DND-41 (cell line): ENCODE measurements around the gene PATL1.
"Not testable (repeated sequence)": the region's sequence is repeated elsewhere in the genome, so short reads cannot be mapped to it uniquely, and the experiment has no call there.

Source experiments
- ATAC-seq: fragments of 200-7000 bp; cut with Tn5 transposase; 3 replicates; pipeline ENCODE4 v1.9.1; 2021; ENCODE audit warnings: low read depth; ENCODE audit not compliant: insufficient read depth
- DNase-seq: peaks from one replicate; pipeline ENCODE4 v3.0.0-alpha.2; 2020
- H2AFZ ChIP-seq: 2 replicates; pipeline ENCODE4 v1.6.0; 2012; ENCODE audit warnings: low read depth, low read length
- H3K27ac ChIP-seq: 2 replicates; pipeline ENCODE4 v1.5.1; 2012; ENCODE audit warnings: low read length, inconsistent platforms
- H3K27me3 ChIP-seq: fragments of 200-600 bp; sonication (generic); 2 replicates; pipeline ENCODE4 v1.6.0; 2012; ENCODE audit warnings: low read length, mild to moderate bottlenecking, inconsistent platforms; ENCODE audit not compliant: insufficient read depth, poor library complexity
- H3K36me3 ChIP-seq: 2 replicates; pipeline ENCODE4 v1.5.1; 2012; ENCODE audit warnings: low read length, inconsistent platforms; ENCODE audit not compliant: insufficient read depth
- H3K4me1 ChIP-seq: 2 replicates; pipeline ENCODE4 v1.5.1; 2012; ENCODE audit warnings: mild to moderate bottlenecking, low read length; ENCODE audit not compliant: insufficient read depth
- H3K4me2 ChIP-seq: 2 replicates; pipeline ENCODE4 v1.6.0; 2012; ENCODE audit warnings: mild to moderate bottlenecking, moderate library complexity, low read length, inconsistent platforms; ENCODE audit not compliant: insufficient read depth
- H3K4me3 ChIP-seq, 2 experiments: fragments of 200-600 bp in 1 of 2; shearing (Covaris generic) in 1 of 2; 2 replicates each; pipeline ENCODE4 v1.5.1; 2012 to 2016; ENCODE audit warnings: inconsistent platforms in 2 of 2, low read length in 2 of 2, mild to moderate bottlenecking in 2 of 2, low read depth in 1 of 2, moderate library complexity in 1 of 2
- H3K79me2 ChIP-seq: 2 replicates; pipeline ENCODE4 v1.6.0; 2012; ENCODE audit warnings: low read length, inconsistent platforms; ENCODE audit not compliant: insufficient read depth
- H3K9ac ChIP-seq: 2 replicates; pipeline ENCODE4 v1.6.0; 2012; ENCODE audit warnings: low read depth, mild to moderate bottlenecking, inconsistent platforms, low read length, moderate library complexity
- H3K9me3 ChIP-seq: 2 replicates; pipeline ENCODE4 v1.5.1; 2012; ENCODE audit warnings: low read length, moderate library complexity, mild to moderate bottlenecking, inconsistent platforms; ENCODE audit not compliant: insufficient read depth, severe bottlenecking
- H4K20me1 ChIP-seq: 2 replicates; pipeline ENCODE4 v1.6.0; 2012; ENCODE audit warnings: low read length; ENCODE audit not compliant: insufficient read depth
- EZH2 ChIP-seq: IDR thresholded peaks from 3 replicates; pipeline ENCODE4 v1.6.1; 2012; ENCODE audit warnings: borderline replicate concordance, low read depth, mild to moderate bottlenecking, moderate library complexity, low read length, inconsistent platforms; ENCODE audit not compliant: severe bottlenecking
- TF ChIP-seq, protein P1 (sequence below): IDR thresholded peaks from 2 replicates; pipeline ENCODE4 v1.5.1; 2012; ENCODE audit warnings: borderline replicate concordance, low read length, moderate library complexity, mild to moderate bottlenecking; ENCODE audit not compliant: poor library complexity, severe bottlenecking; ENCODE audit errors: extremely low read depth

PATL1 gene

DNA sequence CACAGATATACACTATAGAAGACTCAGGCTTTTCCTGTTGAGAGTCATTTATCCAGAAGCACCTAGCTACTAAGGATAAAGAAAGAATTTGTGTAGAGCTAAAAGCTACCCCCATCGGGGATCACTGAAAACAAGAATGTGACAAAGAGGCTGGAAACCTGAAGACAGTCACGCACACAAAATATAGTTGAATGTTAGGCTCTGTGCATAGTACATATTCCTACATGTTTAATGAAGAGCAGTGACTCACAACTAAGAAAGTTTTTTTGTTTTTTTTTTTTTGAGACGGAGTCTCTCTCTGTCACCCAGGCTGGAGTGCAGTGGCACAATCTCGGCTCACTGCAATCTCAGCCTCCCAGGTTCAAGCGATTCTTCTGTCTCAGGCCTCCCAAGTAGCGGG, 36.5 kb upstream of the PATL1 start:
- H3K79me2 ChIP-seq, result no peaks in the 10 kb centered on the region
- H3K36me3 ChIP-seq, result no peaks in the 10 kb centered on the region

DNA sequence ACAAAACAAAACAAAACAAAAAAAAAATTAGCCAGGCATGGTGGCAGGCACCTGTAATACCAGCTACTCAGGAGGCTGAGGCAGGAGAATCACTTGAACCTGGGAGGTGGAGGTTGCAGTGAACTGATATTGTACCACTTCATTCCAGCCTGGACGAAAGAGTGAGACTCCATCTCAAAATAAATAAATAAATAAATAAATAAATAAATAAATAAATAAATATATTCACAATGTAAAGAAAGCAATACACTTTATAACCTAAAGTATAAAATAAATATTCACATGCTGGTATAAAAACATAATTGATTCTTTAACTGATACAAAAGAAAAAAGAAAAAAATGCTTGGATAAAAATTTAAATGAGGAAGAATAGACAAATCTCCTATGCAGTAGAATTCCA, 34.7 kb upstream of the PATL1 start:
- not testable (repeated sequence) for H2AFZ ChIP-seq, DNase-seq

More for the DNA sequence above, 36.5 kb upstream of the PATL1 start:
- H3K27me3 ChIP-seq, result no peaks in the 10 kb centered on the region
- H3K4me2 ChIP-seq, result no peak overlapping the region
- no peak overlapping the region for H3K27ac ChIP-seq
- H3K4me3 ChIP-seq, result no peak overlapping the region
- no peaks in the 10 kb centered on the region for H3K9me3 ChIP-seq
- no peak overlapping the region for H3K9ac ChIP-seq
- TF ChIP-seq EZH2, result no peak
- TF ChIP-seq, protein P1, sequence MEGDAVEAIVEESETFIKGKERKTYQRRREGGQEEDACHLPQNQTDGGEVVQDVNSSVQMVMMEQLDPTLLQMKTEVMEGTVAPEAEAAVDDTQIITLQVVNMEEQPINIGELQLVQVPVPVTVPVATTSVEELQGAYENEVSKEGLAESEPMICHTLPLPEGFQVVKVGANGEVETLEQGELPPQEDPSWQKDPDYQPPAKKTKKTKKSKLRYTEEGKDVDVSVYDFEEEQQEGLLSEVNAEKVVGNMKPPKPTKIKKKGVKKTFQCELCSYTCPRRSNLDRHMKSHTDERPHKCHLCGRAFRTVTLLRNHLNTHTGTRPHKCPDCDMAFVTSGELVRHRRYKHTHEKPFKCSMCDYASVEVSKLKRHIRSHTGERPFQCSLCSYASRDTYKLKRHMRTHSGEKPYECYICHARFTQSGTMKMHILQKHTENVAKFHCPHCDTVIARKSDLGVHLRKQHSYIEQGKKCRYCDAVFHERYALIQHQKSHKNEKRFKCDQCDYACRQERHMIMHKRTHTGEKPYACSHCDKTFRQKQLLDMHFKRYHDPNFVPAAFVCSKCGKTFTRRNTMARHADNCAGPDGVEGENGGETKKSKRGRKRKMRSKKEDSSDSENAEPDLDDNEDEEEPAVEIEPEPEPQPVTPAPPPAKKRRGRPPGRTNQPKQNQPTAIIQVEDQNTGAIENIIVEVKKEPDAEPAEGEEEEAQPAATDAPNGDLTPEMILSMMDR, result no peak
- no peaks in the 10 kb centered on the region for H3K4me1 ChIP-seq
- H2AFZ ChIP-seq, result no peak overlapping the region
- no peaks in the 10 kb centered on the region for H4K20me1 ChIP-seq
- ATAC-seq (no peak), DNase-seq (no peak)

DNA sequence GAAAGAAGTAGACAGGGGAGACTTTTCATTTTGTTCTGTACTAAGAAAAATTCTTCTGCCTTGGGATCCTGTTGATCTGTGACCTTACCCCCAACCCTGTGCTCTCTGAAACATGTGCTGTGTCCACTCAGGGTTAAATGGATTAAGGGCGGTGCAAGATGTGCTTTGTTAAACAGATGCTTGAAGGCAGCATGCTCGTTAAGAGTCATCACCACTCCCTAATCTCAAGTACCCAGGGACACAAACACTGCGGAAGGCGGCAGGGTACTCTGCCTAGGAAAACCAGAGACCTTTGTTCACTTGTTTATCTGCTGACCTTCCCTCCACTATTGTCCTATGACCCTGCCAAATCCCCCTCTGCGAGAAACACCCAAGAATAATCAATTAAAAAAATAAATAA, 31.3 kb upstream of the PATL1 start:
- not testable (repeated sequence) for H3K4me2 ChIP-seq, H3K4me1 ChIP-seq, H3K36me3 ChIP-seq, ATAC-seq, H4K20me1 ChIP-seq, DNase-seq, H3K9ac ChIP-seq, H3K27ac ChIP-seq, H3K9me3 ChIP-seq, H2AFZ ChIP-seq, H3K79me2 ChIP-seq, H3K27me3 ChIP-seq, H3K4me3 ChIP-seq

More for the DNA sequence above, 34.7 kb upstream of the PATL1 start:
- not testable (repeated sequence) for H3K4me2 ChIP-seq, H3K27ac ChIP-seq, H3K36me3 ChIP-seq, ATAC-seq, H3K9ac ChIP-seq, H3K9me3 ChIP-seq, H3K4me1 ChIP-seq, H3K4me3 ChIP-seq, H4K20me1 ChIP-seq, H3K79me2 ChIP-seq, H3K27me3 ChIP-seq

DNA sequence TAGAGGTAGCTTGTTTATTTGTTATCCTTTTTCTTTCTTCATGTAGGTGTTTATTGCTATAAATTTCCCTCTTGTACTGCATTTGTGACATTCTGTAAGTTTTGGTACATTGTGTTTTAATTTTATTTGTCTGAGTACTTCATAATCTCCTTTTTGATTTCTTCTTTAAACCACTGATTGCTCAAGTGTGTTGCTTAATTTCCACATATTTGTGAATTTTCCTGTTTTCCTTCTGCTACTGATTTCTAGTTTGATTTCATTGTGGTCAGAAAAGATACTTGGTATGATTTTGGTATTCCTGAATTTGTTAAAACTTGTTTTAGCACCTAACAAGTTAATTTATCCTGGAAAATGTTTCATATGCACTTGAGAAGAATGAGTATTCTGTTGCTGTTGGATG, 29.7 kb upstream of the PATL1 start:
- H3K9me3 ChIP-seq, result no peaks in the 10 kb centered on the region

More for the DNA sequence above, 29.7 kb upstream of the PATL1 start:
- no peaks in the 10 kb centered on the region for H3K79me2 ChIP-seq
- H3K4me1 ChIP-seq, result no peaks in the 10 kb centered on the region
- TF ChIP-seq, protein P1, result no peak
- TF ChIP-seq EZH2, result no peak
- H2AFZ ChIP-seq, result no peak overlapping the region
- H4K20me1 ChIP-seq, result no peaks in the 10 kb centered on the region
- H3K4me2 ChIP-seq, result no peak overlapping the region
- DNase-seq (no peak), ATAC-seq (no peak)
- H3K4me3 ChIP-seq, result no peak overlapping the region
- no peak overlapping the region for H3K9ac ChIP-seq
- H3K36me3 ChIP-seq, result no peaks in the 10 kb centered on the region
- no peaks in the 10 kb centered on the region for H3K27me3 ChIP-seq
- no peak overlapping the region for H3K27ac ChIP-seq
